SK-N-SH (cell line): Measurements from ENCODE around the gene ZRANB3. TPM values are rescaled to one million over a fixed set of nuclear protein-coding genes. Genes with fewer than 3 reads are reported as not detected.

ENCODE experiments used
- CTCF ChIA-PET: fragments of 300-600, 350-600 bp; formaldehyde crosslinking; extraction: SDS; loops from one replicate; lab custom pipeline; 2021; lab: Yijun Ruan, JAX
- POLR2A ChIA-PET: fragments of 350-600 bp; sonication (Branson Sonifier 250); formaldehyde crosslinking; extraction: SDS; loops from one replicate; lab custom pipeline; 2020; ENCODE audit warnings: antibody characterized with exemption, inconsistent platforms; lab: Yijun Ruan, JAX
- DNase-seq: peaks from one replicate; pipeline ENCODE4 v3.0.0; 2012
- H2AFZ ChIP-seq: fragments of 200-600 bp; sonication (generic); 2 replicates; pipeline ENCODE4 v1.8.1; 2016; ENCODE audit warnings: antibody characterized with exemption, mild to moderate bottlenecking, low read depth
- H3F3A ChIP-seq: fragments of 200-600 bp; sonication (generic); replicated peaks from 2 replicates; pipeline ENCODE3; 2016; ENCODE audit warnings: antibody characterized with exemption, mild to moderate bottlenecking; ENCODE audit not compliant: insufficient read depth
- H3K27ac ChIP-seq, 2 experiments: fragments of 200-500 bp in 1 of 2; fragments of 200-600 bp in 1 of 2; sonication (Bioruptor generic) in 1 of 2; sonication (generic), shearing (Covaris generic) in 1 of 2; 2 replicates each; pipeline versions ENCODE4 v1.5.1 to v1.6.1; 2014 to 2016; ENCODE audit warnings: low read depth in 2 of 2, inconsistent platforms in 1 of 2, low read length in 1 of 2, mild to moderate bottlenecking in 1 of 2, mixed read lengths in 1 of 2
- H3K27me3 ChIP-seq: fragments of 200-600 bp; sonication (generic), shearing (Covaris generic); 2 replicates; pipeline ENCODE4 v1.6.1; 2016; ENCODE audit warnings: mixed run types; ENCODE audit not compliant: insufficient read depth
- H3K36me3 ChIP-seq, 2 experiments: fragments of 200-500 bp in 1 of 2; fragments of 200-600 bp in 1 of 2; sonication (Bioruptor generic) in 1 of 2; sonication (generic) in 1 of 2; replicated peaks in 1 of 2; 2 replicates each; pipeline versions ENCODE3 to v1.5.1; 2014 to 2016; ENCODE audit warnings: low read length in 1 of 2, mild to moderate bottlenecking in 1 of 2; ENCODE audit not compliant: insufficient read depth in 2 of 2, control insufficient read depth in 1 of 2
- H3K4me1 ChIP-seq, 2 experiments: fragments of 200-500 bp in 1 of 2; fragments of 200-600 bp in 1 of 2; sonication (Bioruptor generic) in 1 of 2; sonication (generic), shearing (Covaris generic) in 1 of 2; 2 replicates each; pipeline versions ENCODE4 v1.5.1 to v1.6.1; 2014 to 2016; ENCODE audit warnings: low read depth in 1 of 2, low read length in 1 of 2, mixed run types in 1 of 2; ENCODE audit not compliant: insufficient read depth in 2 of 2, control insufficient read depth in 1 of 2
- H3K4me2 ChIP-seq: fragments of 200-600 bp; sonication (generic), shearing (Covaris generic); 2 replicates; pipeline ENCODE4 v1.6.1; 2017; ENCODE audit warnings: mixed run types
- H3K4me3 ChIP-seq, 2 experiments: fragments of 200-500 bp in 1 of 2; fragments of 200-600 bp in 1 of 2; sonication (Bioruptor generic) in 1 of 2; sonication (generic), shearing (Covaris generic) in 1 of 2; 2 replicates each; pipeline versions ENCODE4 v1.5.1 to v1.8.1; 2014 to 2016; ENCODE audit warnings: low read depth in 2 of 2, inconsistent platforms in 1 of 2, low read length in 1 of 2, mild to moderate bottlenecking in 1 of 2, mixed read lengths in 1 of 2, moderate library complexity in 1 of 2
- H3K79me2 ChIP-seq: fragments of 200-600 bp; sonication (generic); 2 replicates; pipeline ENCODE4 v1.8.1; 2017; ENCODE audit warnings: mild to moderate bottlenecking; ENCODE audit not compliant: insufficient read depth
- H3K9ac ChIP-seq: fragments of 200-600 bp; sonication (generic); 2 replicates; pipeline ENCODE4 v1.6.1; 2017; ENCODE audit warnings: mixed run types
- H3K9me2 ChIP-seq: fragments of 200-600 bp; sonication (generic); 2 replicates; pipeline ENCODE4 v1.6.1; 2017; ENCODE audit warnings: mixed run types
- H3K9me3 ChIP-seq: fragments of 200-600 bp; sonication (generic); 2 replicates; pipeline ENCODE4 v1.6.1; 2017; ENCODE audit warnings: mixed run types, mild to moderate bottlenecking, moderate library complexity
- H4K20me1 ChIP-seq: fragments of 200-600 bp; sonication (generic); 2 replicates; pipeline ENCODE4 v1.6.1; 2017; ENCODE audit warnings: mild to moderate bottlenecking, mixed run types; ENCODE audit not compliant: insufficient read depth
- CHD2 ChIP-seq: fragments of 150-350 bp; IDR thresholded peaks from 2 replicates; pipeline ENCODE4 v1.6.1; 2018; ENCODE audit warnings: low read length; ENCODE audit not compliant: partially characterized antibody
- EP300 ChIP-seq, 2 experiments: IDR thresholded peaks; 2 replicates each; pipeline versions ENCODE4 v1.4.0 to v1.6.1; 2012; ENCODE audit warnings: borderline replicate concordance in 1 of 2, low read depth in 1 of 2, low read length in 1 of 2
- EZH2phosphoT487 ChIP-seq: fragments of 200-600 bp; sonication (generic); IDR thresholded peaks from 2 replicates; pipeline ENCODE4 v1.6.1; 2017; ENCODE audit warnings: low read depth, mixed run types, mild to moderate bottlenecking, antibody characterized with exemption, moderate library complexity, borderline replicate concordance
- FOXM1 ChIP-seq: IDR thresholded peaks from 2 replicates; pipeline ENCODE4 v1.4.0; 2012; ENCODE audit warnings: low read depth, mild to moderate bottlenecking
- IRF3 ChIP-seq: fragments of 150-350 bp; IDR thresholded peaks from 2 replicates; pipeline ENCODE4 v1.6.1; 2016; ENCODE audit warnings: mild to moderate bottlenecking, low read depth, low read length
- MAX ChIP-seq: IDR thresholded peaks from 2 replicates; pipeline ENCODE4 v1.4.0; 2012; ENCODE audit warnings: low read depth
- NRF1 ChIP-seq: IDR thresholded peaks from 2 replicates; pipeline ENCODE4 v1.6.1; 2012; ENCODE audit warnings: low read depth, mild to moderate bottlenecking, low read length
- PBX3 ChIP-seq: IDR thresholded peaks from 2 replicates; pipeline ENCODE4; 2012
- POLR2AphosphoS5 ChIP-seq: IDR thresholded peaks from 2 replicates; pipeline ENCODE4 v1.6.1; 2012; ENCODE audit warnings: low read depth, low read length
- RXRA ChIP-seq: IDR thresholded peaks from 2 replicates; pipeline ENCODE4 v1.4.0; 2012; ENCODE audit warnings: low read depth, mild to moderate bottlenecking, borderline replicate concordance
- TCF12 ChIP-seq: IDR thresholded peaks from 2 replicates; pipeline ENCODE4 v1.4.0; 2012
- USF1 ChIP-seq: IDR thresholded peaks from 2 replicates; pipeline ENCODE4 v1.4.0; 2012; ENCODE audit warnings: low read depth, borderline replicate concordance
- ZBTB33 ChIP-seq: IDR thresholded peaks from 2 replicates; pipeline ENCODE4 v1.4.0; 2012; ENCODE audit warnings: low read depth, borderline replicate concordance
- WGBS: methylation state at CpG from one replicate; pipeline ENCODE4 v1.1.6; 2017; ENCODE audit warnings: low lambda C conversion rate; 5-methylcytosine and 5-hydroxymethylcytosine counted together
- polyA plus RNA-seq, 3 experiments: library from polyadenylated mRNA; depleted of rRNA; stranded (reverse); fragments of >200 nt; gene quantifications; 2 replicates each; pipeline ENCODE4 v1.2.3, GENCODE V29; 2012

ZRANB3 gene
- polyA plus RNA-seq, 1 of the 3 experiments (the other 2 are of a cell fraction), result 4.1 TPM

- TF ChIP-seq TCF12 (no peak), RXRA (no peak), EZH2phosphoT487 (no peak), FOXM1 (no peak), EP300 (IDR thresholded peaks at IDR 0.05; ENCODE audit: borderline replicate concordance in 1 of 2, low read depth in 1 of 2, low read length in 1 of 2) (no peak), ZBTB33 (no peak), PBX3 (no peak), IRF3 (no peak), CHD2 (no peak), MAX (no peak)
- no peak overlapping the region for H3K4me2 ChIP-seq
- H3K27ac ChIP-seq, result no peak overlapping the region
- H3K4me1 ChIP-seq, result no peaks in the 10 kb centered on the region
- H3K79me2 ChIP-seq, result no peaks in the 10 kb centered on the region
- no peaks in the 10 kb centered on the region for H4K20me1 ChIP-seq
- no peak overlapping the region for H3K4me3 ChIP-seq
- H3F3A ChIP-seq, result no peaks in the 10 kb centered on the region
- no peaks in the 10 kb centered on the region for H3K27me3 ChIP-seq
- peaks cover 2 to 4% of the 10 kb centered on the region in 2 experiments for H3K36me3 ChIP-seq
- CTCF ChIA-PET, result no interaction called here
- H3K9ac ChIP-seq, result no peak overlapping the region
- POLR2A ChIA-PET, result no interaction called here
- H3K9me3 ChIP-seq, result no peaks in the 10 kb centered on the region
- no peak overlapping the region for H2AFZ ChIP-seq
- H3K9me2 ChIP-seq, result no peaks in the 10 kb centered on the region
- no peak for DNase-seq
These were observed 328.3 kb downstream of the ZRANB3 start for GRCh38 chr2:135202751-135203150.

- Histone ChIP-seq H3K27ac (no peak overlapping the region), H3F3A (no peaks in the 10 kb centered on the region), H3K9me2 (no peaks in the 10 kb centered on the region), H3K9ac (no peak overlapping the region), H4K20me1 (no peaks in the 10 kb centered on the region), H3K4me3 (no peak overlapping the region), H3K9me3 (no peaks in the 10 kb centered on the region), H2AFZ (no peak overlapping the region), H3K4me1 (no peaks in the 10 kb centered on the region), H3K27me3 (no peaks in the 10 kb centered on the region), H3K36me3 (peaks cover 2 to 4% of the 10 kb centered on the region in 2 experiments), H3K4me2 (no peak overlapping the region), H3K79me2 (no peaks in the 10 kb centered on the region)
- POLR2A ChIA-PET, result no interaction called here
- CTCF ChIA-PET, result interaction anchor here (1.6 kb wide), 1 partner anchor 15 kb away, joined by 5 read pairs; no protein-coding TSS in a partner anchor
- DNase-seq, result no peak
- WGBS, result 95% methylated on average over 3 of the region's 3 CpGs
- TF ChIP-seq FOXM1 (no peak), POLR2AphosphoS5 (no peak), IRF3 (no peak), NRF1 (no peak), USF1 (no peak), TCF12 (no peak), ZBTB33 (no peak), PBX3 (no peak)
These were observed 332.5 kb downstream of the ZRANB3 start for GRCh38 chr2:135198481-135198880.
